GOT3 (cell line): ENCODE results near the gene ARHGAP24.
"Not testable (repeated sequence)": the region's sequence is repeated elsewhere in the genome, so short reads cannot be mapped to it uniquely, and the experiment has no call there.

Experiments used
- DNase-seq: peaks from one replicate; lab custom pipeline; 2025; ENCODE audit warnings: mixed read lengths; lab: John Stamatoyannopoulos, UW

Gene ARHGAP24

GRCh38 chr4:85915570-85915969 lies 440.6 kb downstream of the ARHGAP24 start:
- not testable (repeated sequence) for DNase-seq

- no peak for DNase-seq
Observed at GRCh38 chr4:85919200-85919887, 444.4 kb downstream of the ARHGAP24 start.

- DNase-seq: no peak
Observed at GRCh38 chr4:85925071-85925470, 450.1 kb downstream of the ARHGAP24 start.

GRCh38 chr4:85928775-85929591 lies 454.0 kb downstream of the ARHGAP24 start:
- no peak for DNase-seq

GRCh38 chr4:85929961-85930665 lies 455.2 kb downstream of the ARHGAP24 start:
- DNase-seq: no peak

GRCh38 chr4:85932500-85933290 lies 457.7 kb downstream of the ARHGAP24 start:
- no peak for DNase-seq

GRCh38 chr4:85933291-85933640 lies 458.3 kb downstream of the ARHGAP24 start:
- DNase-seq: no peak

GRCh38 chr4:85937507-85937906 lies 462.6 kb downstream of the ARHGAP24 start:
- DNase-seq: no peak

GRCh38 chr4:85938062-85938461 lies 463.1 kb downstream of the ARHGAP24 start:
- no peak for DNase-seq

GRCh38 chr4:85938902-85939301 lies 464.0 kb downstream of the ARHGAP24 start:
- DNase-seq: no peak

- DNase-seq: no peak
Observed at GRCh38 chr4:85939595-85939994, 464.6 kb downstream of the ARHGAP24 start.

GRCh38 chr4:85940151-85940550 lies 465.2 kb downstream of the ARHGAP24 start:
- no peak for DNase-seq

- no peak for DNase-seq
Observed at GRCh38 chr4:85942107-85942506, 467.2 kb downstream of the ARHGAP24 start.

- no peak for DNase-seq
Observed at GRCh38 chr4:85946821-85947220, 471.9 kb downstream of the ARHGAP24 start.

GRCh38 chr4:85951099-85951498 lies 476.1 kb downstream of the ARHGAP24 start:
- DNase-seq: no peak

GRCh38 chr4:85952528-85952927 lies 477.6 kb downstream of the ARHGAP24 start:
- no peak for DNase-seq

GRCh38 chr4:85952972-85953650 lies 478.2 kb downstream of the ARHGAP24 start:
- no peak for DNase-seq

- no peak for DNase-seq
Observed at GRCh38 chr4:85953651-85954018, 478.7 kb downstream of the ARHGAP24 start.

GRCh38 chr4:85955620-85956292 lies 480.8 kb downstream of the ARHGAP24 start:
- no peak for DNase-seq

- DNase-seq: no peak
Observed at GRCh38 chr4:85956293-85956945, 481.5 kb downstream of the ARHGAP24 start.
